Ishikawa (cell line): ENCODE measurements around the gene PCBP3.

Experiments used
- CEBPB ChIP-seq: IDR thresholded peaks from 2 replicates; pipeline ENCODE4 v1.6.1; 2012
- CREB1 ChIP-seq: IDR thresholded peaks from 2 replicates; pipeline ENCODE4 v1.6.1; 2012; ENCODE audit warnings: low read depth
- EGR1 ChIP-seq: IDR thresholded peaks from 2 replicates; pipeline ENCODE4 v1.6.1; 2012
- EP300 ChIP-seq: IDR thresholded peaks from 2 replicates; pipeline ENCODE4 v1.6.1; 2012; ENCODE audit warnings: borderline replicate concordance
- FOXM1 ChIP-seq: IDR thresholded peaks from 2 replicates; pipeline ENCODE4 v1.6.1; 2012; ENCODE audit warnings: low read depth, borderline replicate concordance
- NFIC ChIP-seq: IDR thresholded peaks from 2 replicates; pipeline ENCODE4 v1.6.1; 2012
- RAD21 ChIP-seq: IDR thresholded peaks from 2 replicates; pipeline ENCODE4 v1.6.1; 2012; ENCODE audit warnings: low read depth
- TAF1 ChIP-seq: IDR thresholded peaks from 2 replicates; pipeline ENCODE4 v1.6.1; 2012; ENCODE audit warnings: low read depth, mild to moderate bottlenecking
- TCF12 ChIP-seq: IDR thresholded peaks from 2 replicates; pipeline ENCODE4 v1.6.1; 2012; ENCODE audit warnings: low read depth
- TEAD4 ChIP-seq: IDR thresholded peaks from 2 replicates; pipeline ENCODE4 v1.6.1; 2012
- YY1 ChIP-seq: IDR thresholded peaks from 2 replicates; pipeline ENCODE4 v1.6.1; 2012; ENCODE audit warnings: low read depth
- ZBTB7A ChIP-seq: IDR thresholded peaks from 2 replicates; pipeline ENCODE4 v1.6.1; 2012; ENCODE audit warnings: low read depth
- TF ChIP-seq, protein P1 (sequence below): IDR thresholded peaks from 2 replicates; pipeline ENCODE4 v1.6.1; 2012
- TF ChIP-seq, protein P2 (sequence below): IDR thresholded peaks from 2 replicates; pipeline ENCODE4 v1.6.1; 2012; ENCODE audit warnings: low read depth, mild to moderate bottlenecking
- TF ChIP-seq, protein P3 (sequence below): IDR thresholded peaks from 2 replicates; pipeline ENCODE4 v1.6.1; 2012

Gene PCBP3

DNA sequence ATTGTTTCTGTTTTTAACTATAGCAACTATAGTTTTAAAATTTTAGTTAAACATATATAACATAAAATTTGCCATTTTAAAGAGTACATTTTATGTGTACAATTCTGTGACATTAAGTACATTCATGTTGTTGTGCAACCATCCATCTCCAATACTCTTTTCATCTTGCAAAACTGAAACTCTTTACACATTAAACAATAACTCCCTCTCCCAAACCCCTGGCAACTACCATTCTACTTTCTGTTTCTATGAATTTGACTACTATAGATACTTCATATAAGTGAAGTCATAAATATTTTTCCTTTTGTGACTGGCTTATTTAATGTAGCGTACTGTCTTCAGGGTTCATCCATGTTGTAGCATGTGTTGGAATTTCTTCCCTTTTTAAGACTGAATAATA lies 25.9 kb downstream of the PCBP3 start:
- TF ChIP-seq EGR1 = no peak
- TF ChIP-seq NFIC = no peak
- TF ChIP-seq, protein P1, sequence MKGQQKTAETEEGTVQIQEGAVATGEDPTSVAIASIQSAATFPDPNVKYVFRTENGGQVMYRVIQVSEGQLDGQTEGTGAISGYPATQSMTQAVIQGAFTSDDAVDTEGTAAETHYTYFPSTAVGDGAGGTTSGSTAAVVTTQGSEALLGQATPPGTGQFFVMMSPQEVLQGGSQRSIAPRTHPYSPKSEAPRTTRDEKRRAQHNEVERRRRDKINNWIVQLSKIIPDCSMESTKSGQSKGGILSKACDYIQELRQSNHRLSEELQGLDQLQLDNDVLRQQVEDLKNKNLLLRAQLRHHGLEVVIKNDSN = no peak
- no peak for TF ChIP-seq EP300

DNA sequence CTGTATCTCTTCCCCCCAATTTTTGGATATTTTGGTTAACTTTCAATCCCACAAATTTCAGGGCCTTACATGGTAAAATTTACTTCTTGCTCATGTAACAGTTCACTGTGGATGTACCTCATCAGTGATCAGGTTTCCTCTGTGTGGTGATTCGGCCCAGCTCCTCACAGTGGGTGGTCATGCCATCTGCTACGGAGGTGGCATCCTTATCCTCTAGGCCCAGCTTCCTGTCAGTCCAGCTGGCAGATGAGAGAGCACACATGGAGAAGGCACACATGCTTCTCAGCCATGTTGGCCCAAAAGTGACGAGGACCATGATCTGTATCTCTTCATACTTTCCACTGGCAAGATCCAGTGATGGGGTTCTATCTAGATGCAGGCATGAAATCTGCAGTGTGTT lies 27.2 kb downstream of the PCBP3 start:
- no peak for TF ChIP-seq RAD21
- TF ChIP-seq, protein P2, sequence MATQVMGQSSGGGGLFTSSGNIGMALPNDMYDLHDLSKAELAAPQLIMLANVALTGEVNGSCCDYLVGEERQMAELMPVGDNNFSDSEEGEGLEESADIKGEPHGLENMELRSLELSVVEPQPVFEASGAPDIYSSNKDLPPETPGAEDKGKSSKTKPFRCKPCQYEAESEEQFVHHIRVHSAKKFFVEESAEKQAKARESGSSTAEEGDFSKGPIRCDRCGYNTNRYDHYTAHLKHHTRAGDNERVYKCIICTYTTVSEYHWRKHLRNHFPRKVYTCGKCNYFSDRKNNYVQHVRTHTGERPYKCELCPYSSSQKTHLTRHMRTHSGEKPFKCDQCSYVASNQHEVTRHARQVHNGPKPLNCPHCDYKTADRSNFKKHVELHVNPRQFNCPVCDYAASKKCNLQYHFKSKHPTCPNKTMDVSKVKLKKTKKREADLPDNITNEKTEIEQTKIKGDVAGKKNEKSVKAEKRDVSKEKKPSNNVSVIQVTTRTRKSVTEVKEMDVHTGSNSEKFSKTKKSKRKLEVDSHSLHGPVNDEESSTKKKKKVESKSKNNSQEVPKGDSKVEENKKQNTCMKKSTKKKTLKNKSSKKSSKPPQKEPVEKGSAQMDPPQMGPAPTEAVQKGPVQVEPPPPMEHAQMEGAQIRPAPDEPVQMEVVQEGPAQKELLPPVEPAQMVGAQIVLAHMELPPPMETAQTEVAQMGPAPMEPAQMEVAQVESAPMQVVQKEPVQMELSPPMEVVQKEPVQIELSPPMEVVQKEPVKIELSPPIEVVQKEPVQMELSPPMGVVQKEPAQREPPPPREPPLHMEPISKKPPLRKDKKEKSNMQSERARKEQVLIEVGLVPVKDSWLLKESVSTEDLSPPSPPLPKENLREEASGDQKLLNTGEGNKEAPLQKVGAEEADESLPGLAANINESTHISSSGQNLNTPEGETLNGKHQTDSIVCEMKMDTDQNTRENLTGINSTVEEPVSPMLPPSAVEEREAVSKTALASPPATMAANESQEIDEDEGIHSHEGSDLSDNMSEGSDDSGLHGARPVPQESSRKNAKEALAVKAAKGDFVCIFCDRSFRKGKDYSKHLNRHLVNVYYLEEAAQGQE = no peak
- TF ChIP-seq EGR1 = no peak
- TF ChIP-seq, protein P1 = no peak
- TF ChIP-seq, protein P3, sequence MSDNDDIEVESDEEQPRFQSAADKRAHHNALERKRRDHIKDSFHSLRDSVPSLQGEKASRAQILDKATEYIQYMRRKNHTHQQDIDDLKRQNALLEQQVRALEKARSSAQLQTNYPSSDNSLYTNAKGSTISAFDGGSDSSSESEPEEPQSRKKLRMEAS = no peak
- no peak for TF ChIP-seq TCF12
- TF ChIP-seq YY1 = no peak
- no peak for TF ChIP-seq EP300
- TF ChIP-seq CREB1 = no peak

DNA sequence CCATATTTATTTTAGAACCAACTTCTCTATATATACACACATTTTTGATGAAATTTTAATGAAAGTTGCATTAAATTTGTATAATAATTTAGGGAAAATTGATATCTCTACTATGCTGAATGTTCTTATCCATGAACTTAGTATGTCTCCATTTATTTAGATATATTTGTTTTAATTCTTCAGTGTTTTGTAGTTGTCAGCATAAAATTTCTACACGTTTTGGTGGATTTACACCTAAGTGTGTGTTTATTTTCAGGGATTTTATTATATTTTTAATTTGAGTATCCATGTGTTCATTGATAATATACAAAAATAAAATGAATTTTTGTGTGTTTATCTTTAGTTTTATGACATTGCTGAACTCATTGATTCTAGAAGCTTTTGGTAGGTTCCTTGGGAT lies 36.7 kb downstream of the PCBP3 start:
- TF ChIP-seq TAF1 = no peak
- TF ChIP-seq, protein P2 = no peak
- TF ChIP-seq YY1 = no peak
- no peak for TF ChIP-seq FOXM1
- TF ChIP-seq EGR1 = no peak
- TF ChIP-seq NFIC = no peak
- no peak for TF ChIP-seq ZBTB7A
- TF ChIP-seq CEBPB = no peak
- no peak for TF ChIP-seq TCF12
- TF ChIP-seq, protein P1 = no peak
- no peak for TF ChIP-seq RAD21
- TF ChIP-seq EP300 = no peak

DNA sequence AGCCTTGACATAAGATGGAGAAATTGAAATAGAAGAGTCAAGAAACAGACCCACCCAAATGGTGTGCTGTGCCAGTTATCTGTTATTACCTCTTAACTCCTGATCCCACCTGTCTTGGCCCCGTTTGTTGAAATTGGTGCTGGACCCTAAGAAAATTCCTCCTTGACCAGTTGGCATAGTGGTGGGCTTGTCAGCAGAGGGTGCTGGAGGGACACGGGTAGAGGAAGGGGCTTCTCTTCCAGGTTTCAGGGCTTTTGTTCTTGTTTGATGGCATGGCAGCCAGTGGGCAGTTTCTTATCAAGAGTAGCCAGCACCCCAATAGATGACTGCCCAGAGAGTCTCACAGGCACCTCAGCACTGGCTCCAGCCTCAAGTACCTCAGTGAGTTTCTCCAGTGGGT lies 51.6 kb downstream of the PCBP3 start:
- TF ChIP-seq, protein P1 = no peak
- TF ChIP-seq NFIC (no peak), FOXM1 (no peak), CEBPB (no peak), EP300 (no peak), ZBTB7A (no peak), RAD21 (peak; percentile 24), TEAD4 (no peak), TCF12 (no peak)

DNA sequence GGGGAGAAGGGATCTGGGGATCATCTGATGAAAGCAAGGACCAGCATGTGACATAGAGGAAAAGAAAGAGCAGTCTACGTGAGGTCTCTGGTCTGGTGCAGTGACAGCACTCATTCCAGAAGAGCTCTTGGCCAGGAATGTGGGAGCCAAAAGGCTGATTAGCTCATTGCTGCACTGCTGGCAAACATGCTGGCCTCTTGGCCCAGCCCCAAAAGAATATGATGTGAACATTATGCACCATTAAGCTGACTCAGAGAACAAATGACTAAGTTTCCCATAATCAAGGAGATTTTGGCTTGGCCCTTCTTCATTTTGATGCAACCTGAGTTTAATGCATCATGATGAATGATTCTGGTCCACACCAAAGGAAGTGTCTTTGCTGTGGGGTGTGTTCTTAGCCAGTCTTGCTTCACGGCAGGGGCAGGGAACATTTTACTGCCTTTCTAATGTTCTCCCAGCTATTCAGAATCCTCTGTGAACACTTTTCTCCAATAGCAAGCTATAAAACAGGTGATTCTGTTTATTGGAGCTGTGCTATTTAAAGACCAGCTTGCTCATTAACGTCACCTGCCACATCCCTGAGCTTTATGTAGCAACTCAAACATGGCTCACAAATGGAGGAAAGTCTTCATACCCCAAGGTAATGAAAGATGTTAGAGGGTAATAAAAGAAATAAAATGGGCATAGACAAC lies 55.1 kb downstream of the PCBP3 start:
- TF ChIP-seq EP300 (no peak), NFIC (0 out of 2 replicates have a peak, but pooled peaks have one; percentile 27)

DNA sequence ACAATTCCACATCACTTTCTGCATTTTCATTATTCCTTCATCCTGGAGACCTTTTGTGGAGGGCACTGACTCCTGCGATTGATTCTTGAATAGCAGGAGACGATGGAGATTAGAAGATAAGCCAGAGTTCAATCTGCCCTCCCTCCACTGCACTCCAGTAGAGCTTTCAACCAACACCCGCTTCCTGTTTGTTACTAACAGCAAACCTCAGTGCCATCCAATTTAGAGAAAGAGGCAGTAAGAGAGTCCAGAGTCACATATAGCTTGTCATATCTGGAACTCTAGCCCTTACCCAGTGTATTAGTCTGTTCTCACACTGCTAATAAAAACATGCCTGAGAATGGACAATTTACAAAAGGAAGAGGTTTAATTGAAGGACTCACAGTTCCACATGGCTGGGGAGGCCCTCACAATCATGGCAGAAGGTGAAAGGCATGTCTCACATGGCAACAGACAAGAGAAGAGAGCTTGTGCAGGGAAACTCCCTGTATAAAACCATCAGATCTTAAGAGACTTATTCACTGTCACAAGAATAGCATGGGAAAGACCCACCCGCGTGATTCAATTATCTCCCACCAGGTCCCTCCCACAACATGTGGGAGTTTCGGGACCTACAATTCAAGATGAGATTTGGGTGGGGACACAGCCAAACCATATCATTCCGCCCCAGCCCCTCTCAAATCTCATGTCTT lies 55.9 kb downstream of the PCBP3 start:
- TF ChIP-seq FOXM1 (no peak), EGR1 (no peak), EP300 (no peak), ZBTB7A (no peak), CEBPB (no peak), TAF1 (no peak), NFIC (no peak), YY1 (no peak), TCF12 (no peak), CREB1 (no peak), TEAD4 (no peak), RAD21 (no peak)
- TF ChIP-seq, protein P1 = no peak
- TF ChIP-seq, protein P2 = no peak
- TF ChIP-seq, protein P3 = no peak
